Duodenal mucosa (tissue), 2 donors: ENCODE measurements around the gene CACNB4.
A peak's percentile ranks its signal among the peaks of the same experiment; 100 is the strongest.
"Not testable (repeated sequence)": the region's sequence is repeated elsewhere in the genome, so short reads cannot be mapped to it uniquely, and the experiment has no call there.

Source experiments
- H3K27ac ChIP-seq: one replicate; pipeline ENCODE4 v1.7.0; 2013; ENCODE audit warnings: low read depth, low read length
- H3K27me3 ChIP-seq, 2 donors: one replicate each; pipeline ENCODE4 v1.7.0; 2013; ENCODE audit warnings: low read length in 2 of 2, control low read depth in 1 of 2; ENCODE audit not compliant: insufficient read depth in 2 of 2, control insufficient read depth in 1 of 2
- H3K36me3 ChIP-seq, 2 donors: one replicate each; pipeline ENCODE4 v1.7.0; 2013; ENCODE audit warnings: low read length in 2 of 2, control low read depth in 1 of 2; ENCODE audit not compliant: insufficient read depth in 2 of 2, control insufficient read depth in 1 of 2
- H3K4me1 ChIP-seq, 2 donors: one replicate each; pipeline ENCODE4 v1.7.0; 2013; ENCODE audit warnings: low read length in 2 of 2, control low read depth in 1 of 2; ENCODE audit not compliant: insufficient read depth in 2 of 2, control insufficient read depth in 1 of 2
- H3K4me3 ChIP-seq, 2 donors: one replicate each; pipeline ENCODE4 v1.7.0; 2013; ENCODE audit warnings: low read length in 2 of 2, low read depth in 1 of 2
- H3K9ac ChIP-seq, 2 donors: one replicate each; pipeline ENCODE4 v1.7.0; 2013; ENCODE audit warnings: low read length in 2 of 2, low read depth in 1 of 2
- H3K9me3 ChIP-seq, 2 donors: one replicate each; pipeline ENCODE4 v1.7.0; 2013; ENCODE audit warnings: low read length in 2 of 2, control low read depth in 1 of 2; ENCODE audit not compliant: control insufficient read depth in 1 of 2

Gene CACNB4

GRCh38 chr2:151891566-151892194, 207.2 kb downstream of the CACNB4 start:
- no peak overlapping the region for H3K9ac ChIP-seq
- H3K9me3 ChIP-seq: peaks cover 0 to 6% of the 10 kb centered on the region in 2 donors
- H3K4me1 ChIP-seq: no peaks in the 10 kb centered on the region
- peak overlapping the region; percentile 52 to 56 for H3K4me3 ChIP-seq
- H3K27ac ChIP-seq: no peak overlapping the region
- H3K36me3 ChIP-seq: no peaks in the 10 kb centered on the region
- H3K27me3 ChIP-seq: no peaks in the 10 kb centered on the region

- no peak overlapping the region for H3K9ac ChIP-seq
- no peak overlapping the region for H3K27ac ChIP-seq
- H3K4me1 ChIP-seq: no peaks in the 10 kb centered on the region
- no peaks in the 10 kb centered on the region for H3K9me3 ChIP-seq
- H3K36me3 ChIP-seq: no peaks in the 10 kb centered on the region
- H3K27me3 ChIP-seq: no peaks in the 10 kb centered on the region
- no peak overlapping the region for H3K4me3 ChIP-seq
These were observed 211.7 kb downstream of the CACNB4 start for GRCh38 chr2:151887164-151887563.

- Histone ChIP-seq H3K27me3 (no peaks in the 10 kb centered on the region), H3K4me3 (no peak overlapping the region), H3K4me1 (no peaks in the 10 kb centered on the region), H3K9ac (no peak overlapping the region), H3K36me3 (no peaks in the 10 kb centered on the region), H3K27ac (no peak overlapping the region), H3K9me3 (no peaks in the 10 kb centered on the region)
These were observed 212.6 kb downstream of the CACNB4 start for GRCh38 chr2:151886241-151886640.

- Histone ChIP-seq H3K36me3 (no peaks in the 10 kb centered on the region), H3K4me3 (no peak overlapping the region), H3K27ac (no peak overlapping the region)
These were observed 215.9 kb downstream of the CACNB4 start for GRCh38 chr2:151882786-151883445.

GRCh38 chr2:151881342-151881741, 217.5 kb downstream of the CACNB4 start:
- H3K9me3 ChIP-seq: no peaks in the 10 kb centered on the region
- no peaks in the 10 kb centered on the region for H3K27me3 ChIP-seq
- H3K36me3 ChIP-seq: no peaks in the 10 kb centered on the region
- no peak overlapping the region for H3K27ac ChIP-seq
- H3K4me1 ChIP-seq: no peaks in the 10 kb centered on the region
- no peak overlapping the region for H3K9ac ChIP-seq
- no peak overlapping the region for H3K4me3 ChIP-seq

More at GRCh38 chr2:151882786-151883445, 215.9 kb downstream of the CACNB4 start:
- no peak overlapping the region for H3K9ac ChIP-seq
- H3K4me1 ChIP-seq: no peaks in the 10 kb centered on the region
- H3K27me3 ChIP-seq: no peaks in the 10 kb centered on the region
- H3K9me3 ChIP-seq: no peaks in the 10 kb centered on the region

- no peaks in the 10 kb centered on the region for H3K27me3 ChIP-seq
- no peak overlapping the region for H3K4me3 ChIP-seq
- H3K27ac ChIP-seq: no peak overlapping the region
- no peak overlapping the region for H3K9ac ChIP-seq
- no peaks in the 10 kb centered on the region for H3K36me3 ChIP-seq
- H3K9me3 ChIP-seq: no peaks in the 10 kb centered on the region
- no peaks in the 10 kb centered on the region for H3K4me1 ChIP-seq
These were observed 218.3 kb downstream of the CACNB4 start for GRCh38 chr2:151880586-151880985.

- no peak overlapping the region for H3K27ac ChIP-seq
- H3K27me3 ChIP-seq: no peaks in the 10 kb centered on the region
- no peaks in the 10 kb centered on the region for H3K9me3 ChIP-seq
- no peak overlapping the region for H3K4me3 ChIP-seq
- H3K4me1 ChIP-seq: no peaks in the 10 kb centered on the region
- H3K36me3 ChIP-seq: no peaks in the 10 kb centered on the region
- no peak overlapping the region for H3K9ac ChIP-seq
These were observed 219.9 kb downstream of the CACNB4 start for GRCh38 chr2:151878655-151879563.

GRCh38 chr2:151878204-151878603, 220.6 kb downstream of the CACNB4 start:
- H3K27me3 ChIP-seq: no peaks in the 10 kb centered on the region
- H3K4me3 ChIP-seq: no peak overlapping the region

GRCh38 chr2:151875631-151876030, 223.2 kb downstream of the CACNB4 start:
- not testable (repeated sequence) for H3K9me3 ChIP-seq, H3K4me3 ChIP-seq, H3K36me3 ChIP-seq, H3K9ac ChIP-seq, H3K27me3 ChIP-seq, H3K4me1 ChIP-seq, H3K27ac ChIP-seq

More at GRCh38 chr2:151878204-151878603, 220.6 kb downstream of the CACNB4 start:
- Histone ChIP-seq H3K9ac (no peak overlapping the region), H3K27ac (no peak overlapping the region), H3K9me3 (no peaks in the 10 kb centered on the region), H3K4me1 (no peaks in the 10 kb centered on the region), H3K36me3 (no peaks in the 10 kb centered on the region)

- Histone ChIP-seq H3K27me3 (peaks cover 4% of the 10 kb centered on the region in 2 donors), H3K9me3 (no peaks in the 10 kb centered on the region), H3K36me3 (no peaks in the 10 kb centered on the region), H3K27ac (no peak overlapping the region), H3K4me1 (no peaks in the 10 kb centered on the region), H3K9ac (no peak overlapping the region), H3K4me3 (no peak overlapping the region)
These were observed 226.4 kb downstream of the CACNB4 start for GRCh38 chr2:151872463-151872862.
